ENCODE data around the gene BCORL1. TPM values are rescaled to one million over a fixed set of nuclear protein-coding genes. Genes with fewer than 3 reads are reported as not detected.

The BCORL1 gene
- total and polyA plus RNA-seq, 2 donors (not counting 1 experiment from before 2014, with no cell fraction given): 1.9 to 14.3 TPM

GRCh38 chrX:129938081-129938480 is 44.4 kb upstream of the BCORL1 start:
- Histone ChIP-seq H3K27me3 (replicated peaks in 1 of 4; ENCODE audit: control extremely low read depth in 1 of 4, control insufficient read depth in 3 of 4, insufficient read depth in 4 of 4, low read length in 3 of 4) (no peaks in the 10 kb centered on the region), H3K9me3 (ENCODE audit: control extremely low read depth in 1 of 3, control insufficient read depth in 2 of 3, insufficient read depth in 1 of 3, low read length in 2 of 3) (no peaks in the 10 kb centered on the region), H3K4me3 (ENCODE audit: control extremely low read depth in 1 of 5, extremely low read depth in 1 of 5, insufficient read depth in 1 of 5, low read depth in 2 of 5, low read length in 4 of 5) (no peak overlapping the region), H4K20me1 (ENCODE audit: control insufficient read depth, insufficient read depth, low read length, poor library complexity, severe bottlenecking) (no peaks in the 10 kb centered on the region), H3K4me1 (ENCODE audit: control insufficient read depth in 2 of 2, insufficient read depth in 2 of 2, low read length in 2 of 2) (no peaks in the 10 kb centered on the region), H3K27ac (ENCODE audit: low read length in 2 of 2) (no peak overlapping the region), H3K9ac (ENCODE audit: low read length) (no peak overlapping the region), H2AFZ (ENCODE audit: insufficient read depth, low read depth, low read length, poor library complexity, severe bottlenecking) (no peak overlapping the region), H3K36me3 (replicated peaks in 1 of 2; ENCODE audit: control extremely low read depth in 1 of 2, control insufficient read depth in 1 of 2, extremely low read depth in 1 of 2, insufficient read depth in 2 of 2, low read length in 1 of 2) (no peaks in the 10 kb centered on the region), H3K4me2 (replicated peaks; ENCODE audit: low read depth, low read length, poor library complexity, severe bottlenecking) (no peak overlapping the region), H3K79me2 (ENCODE audit: control insufficient read depth, insufficient read depth, low read length) (no peaks in the 10 kb centered on the region)
- no peak for TF ChIP-seq EZH2 (IDR thresholded peaks at IDR 0.05; ENCODE audit: borderline replicate concordance, insufficient read depth, low read depth, low read length, poor library complexity, severe bottlenecking)
- TF ChIP-seq, protein P1, sequence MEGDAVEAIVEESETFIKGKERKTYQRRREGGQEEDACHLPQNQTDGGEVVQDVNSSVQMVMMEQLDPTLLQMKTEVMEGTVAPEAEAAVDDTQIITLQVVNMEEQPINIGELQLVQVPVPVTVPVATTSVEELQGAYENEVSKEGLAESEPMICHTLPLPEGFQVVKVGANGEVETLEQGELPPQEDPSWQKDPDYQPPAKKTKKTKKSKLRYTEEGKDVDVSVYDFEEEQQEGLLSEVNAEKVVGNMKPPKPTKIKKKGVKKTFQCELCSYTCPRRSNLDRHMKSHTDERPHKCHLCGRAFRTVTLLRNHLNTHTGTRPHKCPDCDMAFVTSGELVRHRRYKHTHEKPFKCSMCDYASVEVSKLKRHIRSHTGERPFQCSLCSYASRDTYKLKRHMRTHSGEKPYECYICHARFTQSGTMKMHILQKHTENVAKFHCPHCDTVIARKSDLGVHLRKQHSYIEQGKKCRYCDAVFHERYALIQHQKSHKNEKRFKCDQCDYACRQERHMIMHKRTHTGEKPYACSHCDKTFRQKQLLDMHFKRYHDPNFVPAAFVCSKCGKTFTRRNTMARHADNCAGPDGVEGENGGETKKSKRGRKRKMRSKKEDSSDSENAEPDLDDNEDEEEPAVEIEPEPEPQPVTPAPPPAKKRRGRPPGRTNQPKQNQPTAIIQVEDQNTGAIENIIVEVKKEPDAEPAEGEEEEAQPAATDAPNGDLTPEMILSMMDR (IDR thresholded peaks at IDR 0.05): no peak
- H3K9me3 Mint-ChIP-seq (ENCODE audit: insufficient read depth): no peaks in the 10 kb centered on the region
- H3K4me1 Mint-ChIP-seq: peaks cover 3% of the 10 kb centered on the region
- CTCF ChIA-PET: interaction anchor here (0.8 kb wide), 1 partner anchor 11 kb away, joined by 3 read pairs; no protein-coding TSS in a partner anchor
- H3K27ac Mint-ChIP-seq: no peak overlapping the region
- intact Hi-C loops (cut with micrococcal nuclease): no loop called here
- no peak for DNase-seq
- ATAC-seq (ENCODE audit: low read depth): no peak
- H3K27me3 Mint-ChIP-seq: peaks cover 3% of the 10 kb centered on the region
- POLR2A ChIA-PET: no interaction called here
- H3K4me3 Mint-ChIP-seq: no peak overlapping the region
- WGBS (ENCODE audit: insufficient coverage): 92% methylated on average over 3 of the region's 4 CpGs

- Mint-ChIP-seq H3K4me3 (no peak overlapping the region), H3K4me1 (no peaks in the 10 kb centered on the region), H3K27ac (no peak overlapping the region), H3K9me3 (ENCODE audit: insufficient read depth) (no peaks in the 10 kb centered on the region), H3K27me3 (peaks cover 3% of the 10 kb centered on the region)
- DNase-seq (no peak), ATAC-seq (ENCODE audit: low read depth) (no peak)
- Histone ChIP-seq H2AFZ (ENCODE audit: insufficient read depth, low read depth, low read length, poor library complexity, severe bottlenecking) (no peak overlapping the region), H3K79me2 (ENCODE audit: control insufficient read depth, insufficient read depth, low read length) (no peaks in the 10 kb centered on the region), H3K4me2 (replicated peaks; ENCODE audit: low read depth, low read length, poor library complexity, severe bottlenecking) (no peak overlapping the region), H4K20me1 (ENCODE audit: control insufficient read depth, insufficient read depth, low read length, poor library complexity, severe bottlenecking) (no peaks in the 10 kb centered on the region), H3K9me3 (ENCODE audit: control extremely low read depth in 1 of 3, control insufficient read depth in 2 of 3, insufficient read depth in 1 of 3, low read length in 2 of 3) (no peaks in the 10 kb centered on the region), H3K4me1 (ENCODE audit: control insufficient read depth in 2 of 2, insufficient read depth in 2 of 2, low read length in 2 of 2) (no peaks in the 10 kb centered on the region), H3K4me3 (ENCODE audit: control extremely low read depth in 1 of 5, extremely low read depth in 1 of 5, insufficient read depth in 1 of 5, low read depth in 2 of 5, low read length in 4 of 5) (no peak overlapping the region), H3K36me3 (replicated peaks in 1 of 2; ENCODE audit: control extremely low read depth in 1 of 2, control insufficient read depth in 1 of 2, extremely low read depth in 1 of 2, insufficient read depth in 2 of 2, low read length in 1 of 2) (no peaks in the 10 kb centered on the region), H3K27me3 (replicated peaks in 1 of 4; ENCODE audit: control extremely low read depth in 1 of 4, control insufficient read depth in 3 of 4, insufficient read depth in 4 of 4, low read length in 3 of 4) (no peaks in the 10 kb centered on the region), H3K9ac (ENCODE audit: low read length) (no peak overlapping the region), H3K27ac (ENCODE audit: low read length in 2 of 2) (no peak overlapping the region)
- ChIA-PET CTCF (no interaction called here), POLR2A (no interaction called here)
- TF ChIP-seq, protein P1 (IDR thresholded peaks at IDR 0.05): no peak
- no peak for TF ChIP-seq EZH2 (IDR thresholded peaks at IDR 0.05; ENCODE audit: borderline replicate concordance, insufficient read depth, low read depth, low read length, poor library complexity, severe bottlenecking)
- intact Hi-C loops (cut with micrococcal nuclease): no loop called here
- 66% methylated on average over 5 of the region's 8 CpGs for WGBS (ENCODE audit: insufficient coverage)
Measured at GRCh38 chrX:129939986-129940385, 42.4 kb upstream of the BCORL1 start.

All from B cell (primary cell).